ENCODE measurements around the gene MICAL2.

MICAL2 gene

GRCh38 chr11:12312132-12312531 lies 201.7 kb downstream of the MICAL2 start:
- no peak for TF ChIP-seq TAF1 (IDR thresholded peaks at IDR 0.05; ENCODE audit: low read depth)
- no peak for TF ChIP-seq FOXM1 (IDR thresholded peaks at IDR 0.05; ENCODE audit: borderline replicate concordance, low read depth)

Data from Ishikawa (cell line).